Naive thymus-derived CD4-positive, alpha-beta T cell (primary cell): ENCODE results near the gene NBEAL2. TPM values are rescaled to one million over a fixed set of nuclear protein-coding genes. Genes with fewer than 3 reads are reported as not detected.

ENCODE experiments used
- ATAC-seq: fragments of 150-1000 bp; cut with Tn5 transposase; 2 replicates; pipeline ENCODE4 v1.10.0; 2021; ENCODE audit warnings: mild to moderate bottlenecking, moderate library complexity
- CTCF ChIA-PET: fragments of 350-600 bp; sonication (Branson Sonifier 250); formaldehyde crosslinking; loops from one replicate; lab custom pipeline; 2021; ENCODE audit warnings: antibody characterized with exemption; lab: Charles Lee
- POLR2A ChIA-PET: fragments of 350-600 bp; sonication (Branson Sonifier 250); formaldehyde crosslinking; loops from one replicate; lab custom pipeline; 2021; ENCODE audit warnings: antibody characterized with exemption, inconsistent platforms; lab: Charles Lee
- DNase-seq, 9 donors: peaks; one replicate each; pipeline versions ENCODE4 v3.0.0 to v3.0.0-alpha.2; 2020 to 2022; ENCODE audit warnings: mixed read lengths in 1 of 9
- H3K27ac ChIP-seq: one replicate; pipeline ENCODE4 v1.7.0; 2013; ENCODE audit warnings: mild to moderate bottlenecking, low read depth, low read length, moderate library complexity
- H3K27me3 ChIP-seq, 2 donors: one replicate each; pipeline ENCODE4 v1.7.0; 2013; ENCODE audit warnings: low read length in 2 of 2, mild to moderate bottlenecking in 2 of 2, moderate library complexity in 2 of 2; ENCODE audit not compliant: control insufficient read depth in 2 of 2, insufficient read depth in 2 of 2
- H3K36me3 ChIP-seq, 3 experiments: 1 replicate in 2 of 3; 2 replicates in 1 of 3; pipeline ENCODE4 v1.7.0; 2013; ENCODE audit warnings: low read length in 3 of 3, mild to moderate bottlenecking in 3 of 3, moderate library complexity in 1 of 3; ENCODE audit not compliant: insufficient read depth in 3 of 3, control insufficient read depth in 2 of 3
- H3K4me1 ChIP-seq, 2 donors: one replicate each; pipeline ENCODE4 v1.7.0; 2013; ENCODE audit warnings: low read length in 2 of 2, mild to moderate bottlenecking in 2 of 2, moderate library complexity in 1 of 2; ENCODE audit not compliant: control insufficient read depth in 2 of 2, insufficient read depth in 2 of 2
- H3K4me3 ChIP-seq: 2 replicates; pipeline ENCODE4 v1.7.0; 2013; ENCODE audit warnings: mild to moderate bottlenecking, low read length
- H3K9me3 ChIP-seq, 3 experiments: 1 replicate in 2 of 3; 2 replicates in 1 of 3; pipeline ENCODE4 v1.7.0; 2013; ENCODE audit warnings: low read length in 3 of 3; ENCODE audit not compliant: control insufficient read depth in 2 of 3
- H3K27ac Mint-ChIP-seq, 9 donors: one replicate each; pipeline ENCODE4 v1.8.0; 2020 to 2022; ENCODE audit warnings: mixed read lengths in 9 of 9, mild to moderate bottlenecking in 8 of 9, moderate library complexity in 5 of 9, inconsistent platforms in 2 of 9
- H3K27me3 Mint-ChIP-seq, 5 donors: one replicate each; pipeline ENCODE4 v1.8.0; 2021 to 2022; ENCODE audit warnings: mixed read lengths in 5 of 5, mild to moderate bottlenecking in 1 of 5
- H3K36me3 Mint-ChIP-seq, 5 donors: one replicate each; pipeline ENCODE4 v1.8.0; 2020 to 2022; ENCODE audit warnings: mixed read lengths in 5 of 5, mild to moderate bottlenecking in 3 of 5, inconsistent platforms in 1 of 5
- H3K4me1 Mint-ChIP-seq, 7 donors: one replicate each; pipeline ENCODE4 v1.8.0; 2020 to 2022; ENCODE audit warnings: mixed read lengths in 7 of 7, mild to moderate bottlenecking in 3 of 7, inconsistent platforms in 1 of 7
- H3K4me3 Mint-ChIP-seq, 10 donors: one replicate each; pipeline ENCODE4 v1.8.0; 2020 to 2022; ENCODE audit warnings: mild to moderate bottlenecking in 10 of 10, mixed read lengths in 10 of 10, moderate library complexity in 6 of 10, inconsistent platforms in 2 of 10
- H3K9me3 Mint-ChIP-seq, 11 donors: one replicate each; pipeline ENCODE4 v1.8.0; 2020 to 2022; ENCODE audit warnings: mixed read lengths in 11 of 11, mild to moderate bottlenecking in 4 of 11, inconsistent platforms in 1 of 11, moderate library complexity in 1 of 11
- intact Hi-C, 2 donors: fragments of 100-400 bp; cut with micrococcal nuclease; formaldehyde crosslinking; loops; one replicate each; pipeline ENCODE4 v1.15.1; 2023
- polyA plus RNA-seq, 2 donors: library from polyadenylated mRNA; unstranded; fragments of 300-500 nt; fragmentation: Illumina TruSeq; gene quantifications; one replicate each; pipeline ENCODE4 v1.2.3, GENCODE V29; 2021
- total RNA-seq, 6 experiments: library from RNA in 5 of 6; stranded (reverse) in 5 of 6; gene quantifications; 1 replicate in 5 of 6; 2 replicates in 1 of 6; pipeline ENCODE4 v1.2.3 and lab custom pipeline; 2021 to 2026

NBEAL2 gene
- total and polyA plus RNA-seq, 7 experiments from 2014 or later: 1.7 to 289 (median 50.4) TPM

DNA sequence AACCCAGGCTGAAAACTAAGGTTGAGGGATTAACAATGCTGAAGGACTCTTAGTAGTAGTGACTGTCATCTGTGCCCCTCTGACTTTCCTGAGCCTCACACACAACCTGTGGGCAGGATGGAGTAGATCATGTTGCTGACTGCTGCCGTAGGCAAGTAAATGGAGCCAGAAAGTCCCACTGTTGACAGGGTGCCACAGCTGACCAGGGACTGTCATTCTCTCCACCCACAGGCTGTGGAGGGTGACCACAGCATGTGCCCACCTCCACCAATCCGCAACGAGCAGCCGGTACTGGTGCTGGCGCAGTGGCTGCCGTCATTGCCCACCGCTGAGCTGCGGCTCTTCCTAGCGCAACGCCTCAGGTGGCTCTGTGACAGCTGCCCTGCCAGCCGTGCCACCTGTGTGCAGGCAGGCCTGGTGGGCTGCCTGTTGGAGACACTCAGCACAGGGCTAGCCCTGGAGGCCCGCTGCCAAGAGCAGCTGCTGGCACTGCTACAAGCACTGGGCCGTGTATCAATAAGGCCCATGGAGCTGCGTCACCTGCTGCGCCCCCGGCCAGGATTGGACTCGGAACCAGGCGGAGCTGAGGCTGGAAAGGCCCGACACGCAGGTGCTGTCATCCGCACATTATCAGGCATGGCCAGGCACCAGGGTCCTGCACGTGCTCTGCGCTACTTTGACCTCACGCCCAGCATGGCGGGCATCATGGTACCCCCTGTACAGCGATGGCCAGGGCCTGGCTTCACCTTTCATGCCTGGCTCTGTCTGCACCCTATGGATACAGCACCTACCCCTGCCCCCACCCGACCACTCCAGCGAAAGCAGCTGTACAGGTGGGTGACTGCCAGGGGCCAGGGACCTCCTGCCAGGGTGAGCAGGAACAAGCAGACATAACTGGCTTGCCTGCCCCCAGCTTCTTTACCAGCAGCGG, 15.6 kb downstream of the NBEAL2 start:
- intact Hi-C loops: no loop called here
- CTCF ChIA-PET: interaction anchor here (1.0 to 2.3 kb wide), 2 partner anchors 72 to 135 kb away, joined by 3 to 6 read pairs; no protein-coding TSS in a partner anchor

DNA sequence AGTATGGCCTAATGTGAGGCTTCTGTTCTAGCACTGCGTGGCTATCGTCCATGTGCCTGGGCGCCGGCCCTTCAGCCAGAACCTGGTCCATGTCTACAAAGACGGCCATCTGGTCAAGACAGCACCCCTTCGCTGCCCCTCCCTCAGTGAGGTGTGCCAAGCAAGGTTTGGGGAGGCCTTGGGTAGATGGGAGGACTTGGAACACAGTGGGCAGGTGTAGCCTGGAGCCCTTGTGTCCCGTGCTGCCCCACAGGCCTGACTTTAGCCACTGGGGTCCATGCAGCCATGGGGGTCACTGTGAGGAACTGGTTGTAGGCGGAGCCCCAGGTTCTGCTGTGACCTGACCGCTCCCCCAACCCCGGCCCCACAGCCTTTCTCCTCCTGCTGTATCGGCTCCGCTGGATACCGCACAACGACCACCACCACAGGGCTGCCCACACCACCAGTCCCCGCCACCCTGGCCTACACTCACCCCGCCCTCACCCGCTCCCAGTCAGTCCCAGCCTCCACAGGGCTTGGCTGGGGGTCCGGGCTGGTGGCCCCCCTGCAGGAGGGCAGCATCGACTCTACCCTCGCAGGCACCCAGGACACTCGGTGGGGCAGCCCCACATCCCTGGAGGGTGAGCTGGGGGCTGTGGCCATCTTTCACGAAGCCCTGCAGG, 16.6 kb downstream of the NBEAL2 start:
- ChIA-PET POLR2A (no interaction called here), CTCF (interaction anchor here (2.3 kb wide), 1 partner anchor 72 kb away, joined by 6 read pairs; no protein-coding TSS in a partner anchor)
- H3K9me3 ChIP-seq: no peaks in the 10 kb centered on the region
- ATAC-seq (no peak), DNase-seq (no peak)
- Mint-ChIP-seq H3K4me1 (peaks cover 7 to 24% (median 11%) of the 10 kb centered on the region in 7 donors), H3K27ac (no peak overlapping the region), H3K27me3 (no peaks in the 10 kb centered on the region), H3K4me3 (no peak overlapping the region), H3K36me3 (peaks cover 0 to 12% (median 0%) of the 10 kb centered on the region in 5 donors), H3K9me3 (no peaks in the 10 kb centered on the region)
- intact Hi-C loops: no loop called here
- peaks cover 0 to 10% of the 10 kb centered on the region in 2 donors for H3K4me1 ChIP-seq
- peaks cover under 1 to 31% (median 7%) of the 10 kb centered on the region in 3 experiments for H3K36me3 ChIP-seq
- no peaks in the 10 kb centered on the region for H3K27me3 ChIP-seq
- no peak overlapping the region for H3K27ac ChIP-seq
- no peak overlapping the region for H3K4me3 ChIP-seq

More for the DNA sequence above, 15.6 kb downstream of the NBEAL2 start:
- ATAC-seq (no peak), DNase-seq (no peak)
- Mint-ChIP-seq H3K9me3 (no peaks in the 10 kb centered on the region), H3K36me3 (peaks cover 0 to 16% (median 0%) of the 10 kb centered on the region in 5 donors), H3K27ac (peak overlapping the region in 2 of 9 donors; percentile 6 to 51), H3K4me3 (no peak overlapping the region), H3K4me1 (peaks cover 13 to 30% (median 17%) of the 10 kb centered on the region in 7 donors), H3K27me3 (no peaks in the 10 kb centered on the region)
- Histone ChIP-seq H3K9me3 (no peaks in the 10 kb centered on the region), H3K4me1 (peaks cover 0 to 10% of the 10 kb centered on the region in 2 donors), H3K27me3 (no peaks in the 10 kb centered on the region), H3K27ac (no peak overlapping the region), H3K36me3 (peaks cover 0 to 22% (median 2%) of the 10 kb centered on the region in 3 experiments), H3K4me3 (no peak overlapping the region)
- POLR2A ChIA-PET: no interaction called here

DNA sequence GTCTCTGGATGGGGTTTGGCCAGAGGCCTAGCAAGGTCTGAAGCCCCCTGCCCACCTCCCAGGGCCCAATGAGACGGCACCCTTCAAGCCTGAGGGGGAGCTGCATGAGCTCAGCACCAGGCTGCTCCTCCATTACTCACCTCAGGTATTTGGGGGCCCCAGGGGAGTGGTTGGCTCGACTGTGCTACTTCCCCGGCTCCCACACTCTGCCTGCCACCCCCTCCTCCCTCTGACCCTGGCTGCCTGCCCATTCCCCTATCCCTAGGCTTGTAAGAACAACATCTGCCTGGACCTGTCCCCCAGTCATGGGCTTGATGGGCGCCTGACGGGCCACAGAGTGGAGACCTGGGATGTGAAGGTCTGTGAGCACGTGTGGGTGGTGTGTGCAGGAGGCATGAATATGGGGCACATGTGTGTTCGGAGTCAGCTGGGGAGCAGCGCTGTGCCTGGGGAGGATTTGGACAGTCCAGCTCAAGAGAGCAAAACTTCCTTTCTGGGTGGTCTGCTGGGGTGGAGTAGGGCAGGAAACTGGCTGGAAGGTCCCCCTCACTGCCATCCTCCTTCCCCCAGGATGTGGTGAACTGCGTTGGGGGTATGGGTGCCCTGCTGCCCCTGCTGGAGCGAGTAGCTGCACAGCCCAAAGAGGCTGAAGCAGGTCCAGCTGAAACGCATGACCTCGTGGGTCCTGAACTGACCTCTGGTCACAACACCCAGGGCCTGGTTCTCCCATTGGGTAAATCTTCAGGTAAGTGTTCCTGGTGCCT, 17.4 kb downstream of the NBEAL2 start:
- Histone ChIP-seq H3K36me3 (peaks cover 7 to 40% (median 7%) of the 10 kb centered on the region in 3 experiments), H3K9me3 (no peaks in the 10 kb centered on the region), H3K27me3 (no peaks in the 10 kb centered on the region), H3K27ac (no peak overlapping the region), H3K4me3 (no peak overlapping the region), H3K4me1 (peaks cover 0 to 10% of the 10 kb centered on the region in 2 donors)
- H3K4me1 Mint-ChIP-seq: peaks cover 7 to 21% (median 11%) of the 10 kb centered on the region in 7 donors
- CTCF ChIA-PET: interaction anchor here (2.5 kb wide), 1 partner anchor 69 kb away, joined by 5 read pairs; no protein-coding TSS in a partner anchor
- intact Hi-C loops: no loop called here
- no peak overlapping the region for H3K4me3 Mint-ChIP-seq
- no peak for ATAC-seq
- peaks cover 0 to 13% (median 0%) of the 10 kb centered on the region in 5 donors for H3K36me3 Mint-ChIP-seq
- POLR2A ChIA-PET: interaction anchor here (1.3 kb wide), 1 partner anchor 17 kb away, joined by 4 read pairs; the partner anchor contains the start of gene NBEAL2
- H3K9me3 Mint-ChIP-seq: no peaks in the 10 kb centered on the region
- no peak for DNase-seq
- no peaks in the 10 kb centered on the region for H3K27me3 Mint-ChIP-seq
- peak overlapping the region in 2 of 9 donors; percentile 4 to 50 for H3K27ac Mint-ChIP-seq

DNA sequence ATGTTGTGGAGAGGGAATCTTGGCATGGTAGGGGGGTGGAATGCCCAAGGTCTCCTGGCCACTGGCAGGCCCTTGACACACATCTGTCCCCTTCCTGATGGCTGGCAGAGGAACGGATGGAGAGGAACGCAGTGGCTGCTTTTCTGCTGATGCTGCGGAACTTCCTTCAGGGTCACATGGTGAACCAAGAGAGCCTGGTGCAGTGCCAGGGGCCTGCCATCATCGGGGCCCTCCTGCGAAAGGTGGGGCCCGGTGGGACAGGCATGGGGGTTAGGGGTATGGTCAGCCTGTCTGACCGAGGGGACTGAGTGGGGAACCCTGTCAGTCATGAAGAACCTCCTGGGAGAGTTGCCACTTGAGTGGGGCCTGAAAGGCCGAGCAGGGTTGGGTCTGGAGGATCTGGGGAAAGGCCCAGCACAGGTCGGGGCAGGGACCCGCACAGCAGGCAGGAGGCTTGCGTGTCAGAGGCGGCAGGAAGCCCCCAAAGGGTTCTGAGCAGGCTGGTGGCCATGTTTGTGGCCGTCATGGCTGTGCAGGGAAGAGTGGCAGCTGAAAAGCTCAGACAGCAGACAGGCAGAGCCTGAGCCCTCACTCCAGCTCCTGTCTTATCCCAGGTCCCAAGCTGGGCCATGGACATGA, 18.1 kb downstream of the NBEAL2 start:
- peak overlapping the region in 2 of 9 donors; percentile 4 to 79 for H3K27ac Mint-ChIP-seq
- intact Hi-C loops: loop anchor here (1.0 to 2.0 kb wide), 10 partner anchors 10 to 327 kb away; partner anchors contain the start of gene NBEAL2 (in 2 of the 2)
- no peak for DNase-seq
- H3K4me3 ChIP-seq: no peak overlapping the region
- H3K27me3 Mint-ChIP-seq: no peaks in the 10 kb centered on the region
- no peaks in the 10 kb centered on the region for H3K9me3 Mint-ChIP-seq
- H3K4me3 Mint-ChIP-seq: no peak overlapping the region
- ATAC-seq: no peak
- H3K9me3 ChIP-seq: no peaks in the 10 kb centered on the region
- peaks cover 7 to 47% (median 8%) of the 10 kb centered on the region in 3 experiments for H3K36me3 ChIP-seq
- CTCF ChIA-PET: interaction anchor here (0.6 to 2.5 kb wide), 12 partner anchors 10 to 455 kb away, joined by 3 to 15 read pairs (median 4); partner anchors contain the start of gene NBEAL2
- no peak overlapping the region for H3K27ac ChIP-seq
- H3K4me1 ChIP-seq: peaks cover 0 to 10% of the 10 kb centered on the region in 2 donors
- H3K27me3 ChIP-seq: no peaks in the 10 kb centered on the region
- H3K4me1 Mint-ChIP-seq: peaks cover 7 to 18% (median 11%) of the 10 kb centered on the region in 7 donors
- POLR2A ChIA-PET: interaction anchor here (1.3 kb wide), 2 partner anchors 16 to 18 kb away, joined by 4 read pairs; partner anchors contain the start of gene NBEAL2
- peaks cover 0 to 15% (median 0%) of the 10 kb centered on the region in 5 donors for H3K36me3 Mint-ChIP-seq

DNA sequence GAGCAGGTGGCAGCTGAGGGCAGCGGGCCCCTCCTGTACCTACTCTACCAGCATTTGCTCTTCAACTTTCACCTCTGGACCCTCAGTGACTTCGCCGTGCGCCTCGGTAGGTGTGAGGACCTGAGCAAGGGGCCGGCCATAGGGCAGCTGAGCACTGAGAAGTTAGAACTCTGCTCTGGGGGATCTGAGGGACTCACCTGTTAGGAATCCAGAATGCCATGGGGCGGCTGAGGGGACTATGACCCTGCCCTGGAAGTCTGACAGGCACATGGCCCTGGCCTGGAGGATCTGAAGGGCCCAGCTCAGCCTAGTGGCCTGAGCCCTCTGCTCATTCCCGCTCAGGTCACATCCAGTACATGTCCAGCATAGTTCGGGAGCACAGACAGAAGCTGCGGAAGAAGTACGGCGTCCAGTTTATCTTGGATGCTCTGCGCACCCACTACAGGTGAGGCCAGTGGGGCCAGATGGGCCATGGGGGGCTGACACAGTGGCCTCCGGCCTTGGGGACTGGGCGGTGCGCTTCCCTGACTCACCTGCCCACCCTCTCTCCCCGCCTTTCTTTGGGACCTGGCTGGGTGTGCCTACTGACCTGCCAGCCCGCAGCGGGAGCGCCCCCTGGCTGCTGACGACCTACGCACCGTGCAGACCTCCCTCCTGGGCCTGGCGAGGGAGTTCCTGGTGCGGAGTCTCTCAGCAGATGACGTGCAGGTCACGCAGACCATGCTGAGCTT, 18.8 kb downstream of the NBEAL2 start:
- no peak overlapping the region for H3K4me3 Mint-ChIP-seq
- DNase-seq (peak; percentile 53 to 84 (median 69)), ATAC-seq (peak; percentile 85)
- H3K27me3 Mint-ChIP-seq: no peaks in the 10 kb centered on the region
- ChIA-PET CTCF (interaction anchor here (0.5 to 2.5 kb wide), 14 partner anchors 11 to 454 kb away, joined by 3 to 15 read pairs (median 3); partner anchors contain the start of gene NBEAL2), POLR2A (interaction anchor here (1.3 kb wide), 2 partner anchors 17 to 19 kb away, joined by 4 read pairs; partner anchors contain the start of gene NBEAL2)
- intact Hi-C loops: loop anchor here (1.0 to 2.0 kb wide), 10 partner anchors 11 to 326 kb away; partner anchors contain the start of gene NBEAL2 (in 2 of the 2)
- H3K27ac Mint-ChIP-seq: peak overlapping the region in 5 of 9 donors; percentile 41 to 79 (median 55)
- no peaks in the 10 kb centered on the region for H3K27me3 ChIP-seq
- no peaks in the 10 kb centered on the region for H3K9me3 ChIP-seq
- H3K36me3 ChIP-seq: peaks cover 7 to 54% (median 15%) of the 10 kb centered on the region in 3 experiments
- H3K27ac ChIP-seq: no peak overlapping the region
- no peaks in the 10 kb centered on the region for H3K9me3 Mint-ChIP-seq
- H3K4me1 ChIP-seq: peaks cover 0 to 10% of the 10 kb centered on the region in 2 donors
- H3K4me3 ChIP-seq: no peak overlapping the region
- peaks cover 0 to 15% (median 0%) of the 10 kb centered on the region in 5 donors for H3K36me3 Mint-ChIP-seq
- peaks cover 7 to 18% (median 11%) of the 10 kb centered on the region in 7 donors for H3K4me1 Mint-ChIP-seq
